ENCODE results near the gene PSMB9.
"Not testable (repeated sequence)": the region's sequence is repeated elsewhere in the genome, so short reads cannot be mapped to it uniquely, and the experiment has no call there.

Gene PSMB9

DNA sequence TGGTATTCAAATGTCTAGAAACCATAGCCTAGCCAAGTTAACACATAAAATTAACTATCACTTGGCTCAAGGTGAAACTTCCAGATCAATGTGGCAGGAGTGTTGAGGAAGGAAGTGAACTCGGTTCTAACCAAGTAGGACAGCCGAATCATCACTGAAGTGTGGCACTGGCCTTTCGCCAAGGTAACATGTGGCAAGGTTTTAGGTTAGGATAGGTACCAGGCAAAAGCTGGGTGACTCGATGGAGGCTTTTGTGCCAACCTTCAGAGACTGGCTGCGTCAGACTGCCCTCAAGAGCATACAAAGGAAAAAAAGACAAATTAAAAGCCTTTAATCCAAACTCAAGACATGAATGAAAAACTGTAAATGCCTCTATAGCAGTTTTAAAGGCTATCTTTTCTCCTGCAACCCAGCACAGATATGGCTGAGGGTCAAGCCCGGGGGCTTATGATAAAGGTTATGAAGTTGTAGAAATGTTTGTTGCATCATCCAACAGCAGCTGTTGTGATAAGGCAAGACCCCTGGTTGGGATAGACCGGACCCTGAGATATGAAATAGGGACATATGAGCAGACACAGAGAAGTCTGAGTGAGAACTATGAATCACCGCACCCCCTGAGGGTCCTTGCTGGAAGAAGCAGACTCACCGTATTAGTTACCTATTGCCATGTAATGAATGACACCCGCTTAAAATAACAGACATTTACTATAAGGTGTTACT is 11.9 kb downstream of the PSMB9 start:
- no peak for DNase-seq

DNA sequence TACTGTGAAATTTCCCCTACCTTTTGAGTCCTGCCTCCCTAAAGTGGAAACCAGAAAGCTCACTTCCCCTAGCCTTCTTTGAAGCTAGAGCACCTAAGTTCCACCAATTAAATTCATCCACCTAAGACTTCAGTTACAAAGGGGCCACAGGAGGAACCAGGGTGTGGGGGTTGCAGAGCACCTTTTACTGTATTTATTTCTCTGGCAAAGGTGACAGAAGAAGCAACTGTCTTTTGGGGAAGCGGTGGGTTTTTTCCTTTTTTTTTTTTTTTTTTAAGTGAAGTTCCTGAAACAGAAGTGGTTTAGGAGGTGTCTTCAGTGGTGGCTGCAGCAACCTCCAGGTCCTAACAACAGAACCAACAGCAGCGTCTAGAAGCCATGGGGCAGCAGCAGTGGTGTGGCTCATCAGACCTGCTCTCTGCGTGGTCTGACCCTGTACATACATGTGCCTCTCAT is 13.1 kb downstream of the PSMB9 start:
- no peak for DNase-seq

DNA sequence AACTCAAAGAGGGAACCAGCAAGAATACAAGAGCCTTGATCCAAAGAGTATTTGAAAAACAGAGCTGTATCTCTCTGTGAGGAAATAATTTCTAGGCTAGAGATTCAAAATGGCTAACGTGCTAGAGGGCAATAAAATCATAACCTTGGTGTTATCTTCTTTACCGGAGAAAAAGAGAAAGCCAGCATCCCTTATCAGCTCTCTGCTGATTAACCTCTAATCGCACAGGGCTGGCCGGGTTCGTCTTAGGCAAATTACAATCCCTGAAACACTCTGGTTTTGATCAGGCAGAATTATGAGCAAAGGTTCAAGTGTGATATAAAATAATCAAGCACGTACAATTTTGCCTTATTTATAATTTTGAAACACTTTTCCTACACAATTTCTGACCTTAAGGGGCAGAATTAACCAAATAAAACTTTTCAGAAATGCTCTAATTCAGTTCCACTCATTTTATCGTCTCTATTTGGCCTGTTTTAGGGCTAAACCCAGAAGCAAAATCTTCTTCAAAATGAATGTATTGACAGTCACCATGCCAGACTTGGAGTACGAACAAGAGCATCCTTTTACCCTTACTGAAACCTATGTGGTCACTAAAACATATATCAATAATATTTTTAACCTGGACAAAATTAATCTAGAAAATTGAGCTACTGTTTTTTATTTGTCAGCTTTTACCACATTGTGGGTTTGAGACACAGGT is 13.7 kb downstream of the PSMB9 start:
- no peak for DNase-seq

DNA sequence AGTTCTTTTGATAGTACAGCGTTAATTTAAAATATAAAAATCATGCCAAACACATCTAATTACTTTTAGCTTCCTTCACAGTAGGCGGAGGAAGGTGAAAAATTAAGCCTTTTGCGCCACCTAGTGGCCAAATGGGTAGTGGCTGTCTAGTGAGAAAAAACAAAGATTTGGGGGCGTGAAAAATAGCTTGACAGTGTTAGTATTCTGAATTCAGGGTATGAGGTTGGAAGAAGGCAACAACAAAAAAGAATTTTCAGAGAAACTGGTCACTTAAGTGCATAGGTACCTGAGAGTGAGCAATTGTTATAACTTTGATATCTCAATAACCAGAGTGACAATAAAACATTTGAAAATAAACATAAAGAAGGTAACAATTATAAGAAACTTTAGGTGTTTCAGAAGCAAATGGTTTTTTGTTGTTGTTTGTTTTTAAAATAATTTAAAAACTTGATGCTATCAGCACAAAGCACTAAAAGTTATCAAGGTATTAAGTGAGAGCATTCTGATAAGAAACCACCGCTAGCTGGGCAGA is 14.3 kb downstream of the PSMB9 start:
- DNase-seq = peak; percentile 89

DNA sequence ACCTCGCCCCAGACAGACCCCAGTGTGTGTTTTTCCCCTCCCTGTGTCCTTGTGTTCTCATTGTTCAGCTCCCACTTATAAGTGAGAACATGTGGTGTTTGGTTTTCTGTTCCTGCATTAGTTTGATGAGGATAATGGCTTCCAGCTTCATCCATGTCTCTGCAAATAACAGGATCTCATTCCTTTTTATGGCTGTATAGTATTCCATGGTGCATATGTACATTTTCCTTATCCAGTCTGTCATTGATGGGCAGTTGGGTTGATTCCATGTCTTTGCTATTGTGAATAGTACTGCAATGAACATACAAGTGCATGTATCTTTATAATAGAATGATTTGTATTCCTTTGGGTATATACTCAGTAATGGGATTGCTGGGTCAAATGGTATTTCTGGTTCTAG is 20.0 kb downstream of the PSMB9 start:
- DNase-seq = not testable (repeated sequence)

DNA sequence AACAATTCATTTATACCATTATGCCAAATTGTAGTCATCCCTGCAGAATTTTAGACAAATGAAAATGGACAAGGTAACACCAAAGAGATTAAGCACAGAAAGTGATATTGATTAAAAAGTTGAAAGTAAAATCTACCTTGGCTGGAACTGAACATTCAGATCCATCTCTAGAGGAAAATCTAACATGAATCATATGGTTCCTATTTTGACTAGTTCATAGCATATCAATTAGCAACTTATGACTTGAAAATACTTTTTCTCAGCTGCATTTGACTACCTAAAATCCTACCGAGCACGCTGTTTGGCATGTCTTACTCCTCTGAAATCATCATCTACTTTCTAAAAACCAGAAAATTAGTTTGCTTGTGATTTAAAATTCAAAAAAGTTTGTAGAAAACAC is 22.6 kb downstream of the PSMB9 start:
- no peak for DNase-seq

DNA sequence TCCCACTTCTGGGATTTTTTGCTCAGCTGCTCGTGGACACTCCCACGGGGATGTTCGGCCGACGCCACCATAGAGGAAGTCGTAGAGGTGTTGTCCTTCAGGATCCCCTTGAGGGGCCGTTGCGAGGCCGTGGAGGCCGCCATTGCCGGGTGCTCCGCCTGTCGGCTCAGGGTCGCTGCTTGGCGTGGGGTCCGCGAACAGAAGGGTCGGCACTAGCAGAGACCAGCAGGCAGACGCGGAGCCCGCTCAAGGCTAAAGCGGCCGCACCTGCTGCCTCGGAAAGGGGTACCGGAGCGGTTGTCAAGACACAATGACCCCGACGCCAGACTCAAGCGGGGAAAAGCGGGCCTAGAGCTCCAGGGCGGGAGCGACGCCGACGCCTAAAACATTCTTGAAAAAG is 25.7 kb downstream of the PSMB9 start:
- DNase-seq = no peak

DNA sequence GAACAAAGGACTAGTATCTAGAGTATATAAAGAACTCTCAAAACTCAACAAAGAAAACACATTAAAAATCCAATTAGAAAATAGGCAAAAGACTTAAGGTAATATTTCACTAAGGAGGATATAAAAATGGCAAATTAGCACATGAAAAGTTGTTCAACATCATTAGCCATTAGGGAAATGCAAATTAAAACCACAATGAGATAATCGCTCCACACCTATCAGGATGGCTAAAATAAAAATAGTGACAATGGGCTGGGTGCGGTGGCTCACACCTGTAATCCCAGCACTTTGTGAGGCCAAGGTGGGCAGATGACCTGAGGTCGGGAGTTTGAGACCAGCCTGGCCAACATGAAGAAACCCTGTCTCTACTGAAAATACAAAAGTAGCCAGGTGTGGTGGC is 27.0 kb downstream of the PSMB9 start:
- not testable (repeated sequence) for DNase-seq

DNA sequence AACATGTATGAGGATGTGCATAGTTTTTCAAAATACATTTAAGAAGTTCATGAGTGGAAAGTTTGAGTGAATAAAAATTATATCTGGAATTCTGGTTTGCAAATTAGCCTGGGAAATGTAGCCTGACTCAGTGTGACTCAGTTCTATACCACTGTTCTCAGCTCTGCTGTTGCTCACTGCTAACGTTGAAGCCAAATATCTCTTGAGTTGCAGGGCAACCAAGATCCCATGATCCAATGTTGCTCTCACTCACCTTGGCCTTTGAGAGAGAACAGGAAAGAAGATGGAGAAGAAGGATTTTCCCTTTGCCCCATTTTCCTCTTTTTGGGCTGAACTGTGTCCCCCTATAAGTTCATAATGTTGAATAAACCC is 28.9 kb downstream of the PSMB9 start:
- DNase-seq = peak; percentile 35

DNA sequence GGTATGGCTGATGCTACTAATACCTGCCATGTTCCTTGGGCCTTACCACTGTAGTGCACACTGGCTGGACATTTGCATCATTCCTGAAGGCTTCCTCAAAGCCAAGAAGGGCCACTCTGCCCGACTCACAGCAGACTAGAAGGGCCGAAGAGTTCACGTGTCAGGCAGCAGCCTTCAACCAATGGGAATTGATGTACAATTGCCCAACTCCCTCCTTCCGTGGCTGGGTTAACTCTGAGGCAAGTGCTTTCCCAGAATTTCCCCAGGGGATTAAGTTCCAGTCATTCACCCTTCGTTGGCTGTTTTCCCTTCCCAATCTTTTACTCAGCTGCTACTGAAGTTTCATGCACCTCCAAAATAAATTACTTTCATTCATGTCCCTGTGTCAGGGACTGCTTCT is 29.8 kb downstream of the PSMB9 start:
- DNase-seq = peak; percentile 74

DNA sequence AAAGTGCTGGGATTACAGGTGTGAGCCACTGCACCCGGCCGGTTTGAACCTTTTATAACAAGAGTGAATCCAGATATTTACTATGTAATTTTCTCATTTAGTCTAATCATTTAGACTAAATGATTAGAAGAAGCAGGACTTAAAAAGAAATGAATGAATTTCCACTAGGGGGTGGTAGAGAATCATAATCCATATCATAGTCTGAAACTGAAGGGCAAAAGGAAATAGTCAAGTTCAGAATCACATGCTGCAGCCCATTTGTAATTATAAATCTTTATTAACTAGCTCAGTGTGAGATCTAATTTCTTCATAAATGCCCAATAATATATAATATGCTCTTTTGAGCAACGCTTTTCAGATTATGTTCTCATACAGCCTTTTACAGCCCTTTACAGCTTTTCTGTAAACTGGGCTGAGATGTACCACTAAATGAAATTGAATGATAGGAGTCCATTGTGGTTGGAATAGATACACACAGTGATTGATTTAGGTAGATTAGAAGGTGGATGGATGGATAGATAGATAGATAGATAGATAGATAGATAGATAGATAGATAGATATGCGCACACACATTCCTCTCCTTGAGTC is 31.8 kb downstream of the PSMB9 start:
- DNase-seq = peak; percentile 89

DNA sequence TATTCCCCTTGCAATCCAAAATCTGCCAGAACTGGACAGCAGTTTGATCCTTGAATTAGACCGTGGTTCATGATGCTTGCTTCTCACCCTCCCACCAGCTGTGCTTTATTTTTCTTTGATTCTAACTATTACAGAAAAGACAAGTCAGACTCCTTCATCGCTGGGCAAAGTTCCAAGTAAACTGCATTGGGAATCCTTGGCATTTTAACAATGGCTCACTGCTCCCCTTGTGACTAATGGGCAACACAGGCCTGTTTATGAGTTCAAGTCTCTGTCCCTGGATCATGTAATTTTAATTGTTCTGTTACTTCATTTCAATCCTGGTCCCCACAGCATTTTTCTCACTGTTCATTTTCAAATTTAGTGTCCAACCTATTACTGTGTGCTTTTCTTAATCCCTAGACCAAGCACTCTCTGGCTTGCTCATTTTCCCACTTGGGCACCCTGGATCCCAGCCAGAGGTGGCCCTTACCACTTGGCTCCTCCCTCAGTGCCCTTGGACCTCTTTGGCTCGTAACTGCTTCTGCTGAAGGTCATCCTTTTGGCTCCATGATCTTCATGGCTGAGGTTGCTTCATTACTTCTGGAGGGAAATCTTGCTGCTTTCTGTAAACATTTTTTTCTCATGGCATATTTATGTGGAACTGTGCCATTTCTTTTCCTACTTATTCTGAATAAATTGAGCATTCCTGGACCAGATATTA is 32.8 kb downstream of the PSMB9 start:
- DNase-seq = peak; percentile 17

DNA sequence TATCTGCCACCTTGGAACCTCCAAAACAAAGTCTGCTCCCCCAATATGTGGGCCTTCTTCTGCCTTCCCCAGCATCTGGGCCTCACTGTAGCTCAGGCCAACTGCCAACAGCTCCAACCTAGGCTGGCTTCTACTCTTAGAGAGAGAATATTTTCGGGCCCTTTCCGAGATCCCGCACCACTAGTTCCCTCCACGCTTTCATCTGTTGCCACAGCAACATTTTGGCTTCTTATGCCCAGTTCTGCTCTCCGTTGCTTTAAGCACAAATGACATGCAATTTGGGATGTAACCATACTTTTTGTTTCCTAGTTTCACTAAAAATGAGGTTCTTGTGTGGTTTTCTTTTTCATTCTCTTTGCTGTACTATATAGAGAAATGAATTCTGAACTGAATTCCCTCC is 33.6 kb downstream of the PSMB9 start:
- no peak for DNase-seq

DNA sequence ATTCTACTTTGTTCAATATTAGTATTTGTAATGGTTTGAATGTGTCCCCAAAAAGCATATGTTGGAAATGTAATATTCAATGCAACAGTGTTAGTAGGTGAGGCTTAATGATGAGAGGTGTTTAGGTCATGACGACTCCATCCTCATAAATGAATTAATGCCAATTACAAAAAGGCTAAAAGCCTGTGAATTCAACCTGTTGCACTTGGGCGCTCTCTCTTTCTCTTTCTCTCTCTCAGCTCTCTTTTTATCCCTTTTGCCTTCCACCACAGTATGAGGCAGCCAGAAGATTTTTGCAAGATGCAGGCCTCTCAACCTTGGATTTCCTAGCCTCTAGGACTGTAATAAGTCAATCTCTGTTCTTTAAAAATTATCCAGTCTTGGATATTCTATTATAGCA is 34.6 kb downstream of the PSMB9 start:
- DNase-seq = no peak

DNA sequence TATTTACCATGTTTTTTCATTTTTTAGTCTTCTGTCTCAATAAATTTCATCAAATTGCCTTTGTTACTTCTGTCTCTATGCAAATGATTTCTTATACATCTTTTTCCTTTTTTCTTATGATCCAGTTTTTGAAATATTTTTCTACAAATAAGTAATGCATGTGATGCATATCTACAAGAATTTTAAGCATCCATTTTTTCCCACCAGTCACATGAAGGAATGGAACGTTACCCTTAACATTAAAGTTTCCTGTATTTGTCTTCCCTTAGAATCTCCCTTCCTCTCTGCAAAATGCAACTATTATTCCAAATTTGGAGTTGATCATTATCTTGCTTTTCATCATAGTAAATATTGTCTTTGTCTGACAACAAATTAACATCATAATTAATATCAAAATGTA is 35.5 kb downstream of the PSMB9 start:
- no peak for DNase-seq

DNA sequence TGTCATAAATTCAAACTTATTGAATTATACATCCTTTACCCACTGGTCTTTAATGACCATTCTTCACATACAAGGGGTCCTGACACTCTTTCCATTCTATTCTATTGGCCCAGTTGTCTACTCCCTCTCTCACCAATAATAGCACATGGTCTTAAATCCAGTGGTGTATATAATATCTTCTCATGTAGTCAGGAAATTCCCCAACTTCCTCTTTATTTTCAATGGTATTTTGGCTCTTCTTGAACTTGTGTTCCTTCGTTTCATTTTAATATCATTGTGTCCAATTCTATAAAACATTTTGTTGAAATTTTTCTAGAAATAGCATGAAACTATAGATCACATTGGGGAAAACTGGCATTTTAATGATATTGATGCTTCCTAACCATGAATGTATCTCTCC is 36.8 kb downstream of the PSMB9 start:
- DNase-seq = peak; percentile 31

DNA sequence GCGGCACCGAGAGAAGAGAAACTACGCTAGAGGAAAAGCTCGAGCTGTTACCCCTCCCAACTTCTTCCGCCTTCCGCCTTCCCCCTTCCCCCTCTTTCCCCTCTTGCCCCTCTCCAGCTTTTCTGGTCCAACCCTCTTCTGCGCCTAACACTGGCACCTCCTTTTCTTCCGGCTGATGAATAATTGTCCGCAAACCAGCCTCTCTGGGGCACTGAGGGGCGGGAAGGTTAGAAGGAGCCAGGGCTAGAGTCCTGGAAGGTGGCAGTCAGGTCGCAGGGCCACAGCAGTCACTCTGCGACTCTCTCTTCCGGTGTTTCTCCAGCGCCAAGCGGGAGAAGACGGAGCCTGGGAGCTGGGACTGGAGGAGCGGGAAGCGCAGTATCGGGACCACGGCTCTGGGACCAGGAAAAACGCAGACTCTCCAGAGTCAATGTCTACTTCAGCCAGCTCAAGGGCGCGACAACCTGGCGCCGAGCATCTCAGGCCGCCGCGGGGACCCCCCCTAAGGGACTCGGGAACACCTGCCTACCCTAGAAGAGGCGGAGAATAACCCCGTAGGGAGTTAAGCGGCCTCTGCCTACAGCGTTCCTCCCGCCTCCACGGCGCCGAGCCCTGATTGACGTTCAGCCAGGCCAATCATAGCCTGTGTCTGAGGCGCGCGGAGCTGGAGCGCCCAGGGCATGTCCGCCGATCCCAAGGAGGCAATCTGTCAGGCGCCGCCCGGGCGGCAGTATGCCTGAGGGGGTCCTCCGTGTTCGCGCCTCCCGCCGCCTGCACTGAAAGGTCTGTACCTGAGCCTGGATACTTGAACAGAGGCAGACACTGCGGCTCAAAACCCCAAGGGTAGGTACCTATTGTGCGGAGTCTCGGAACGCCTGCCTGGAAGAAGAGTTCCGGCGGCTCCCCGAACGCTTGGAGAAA is 40.4 kb downstream of the PSMB9 start:
- DNase-seq = peak; percentile 94

DNA sequence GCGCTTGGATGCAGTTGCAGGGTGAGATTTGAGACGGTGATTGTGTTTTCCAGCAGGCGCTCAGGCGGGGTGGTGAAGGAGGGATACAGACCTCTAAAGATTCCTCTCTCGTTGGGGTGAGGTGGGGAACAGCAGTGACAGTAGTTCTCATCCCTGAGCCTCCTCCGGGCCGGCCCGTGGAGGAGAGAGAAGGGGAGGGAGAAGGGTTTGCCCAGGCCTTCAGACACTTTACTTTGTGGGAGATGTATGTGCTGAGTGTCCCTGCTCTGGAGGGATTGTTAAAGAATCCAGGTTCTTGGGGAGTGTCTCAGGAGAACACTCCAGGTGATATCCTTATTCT is 41.0 kb downstream of the PSMB9 start:
- no peak for DNase-seq

DNA sequence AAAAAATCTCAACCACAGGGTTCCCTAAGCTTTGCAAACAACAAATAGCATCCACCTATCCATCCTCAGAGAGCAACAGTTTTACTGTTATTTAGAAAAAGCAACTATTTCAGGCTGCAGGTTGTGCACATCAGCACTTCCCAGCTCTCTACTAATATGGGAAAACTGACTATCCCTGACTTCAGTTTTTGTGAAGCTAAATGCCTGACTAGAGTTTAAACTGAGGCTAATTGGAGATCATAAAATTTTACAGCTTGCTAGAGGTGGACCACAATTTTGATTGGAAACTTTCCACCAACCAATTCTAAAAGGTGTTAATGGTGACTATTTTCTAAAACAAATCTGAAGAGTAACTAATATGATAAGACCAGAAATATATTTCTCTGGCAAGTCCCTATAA is 50.0 kb downstream of the PSMB9 start:
- DNase-seq = no peak

DNA sequence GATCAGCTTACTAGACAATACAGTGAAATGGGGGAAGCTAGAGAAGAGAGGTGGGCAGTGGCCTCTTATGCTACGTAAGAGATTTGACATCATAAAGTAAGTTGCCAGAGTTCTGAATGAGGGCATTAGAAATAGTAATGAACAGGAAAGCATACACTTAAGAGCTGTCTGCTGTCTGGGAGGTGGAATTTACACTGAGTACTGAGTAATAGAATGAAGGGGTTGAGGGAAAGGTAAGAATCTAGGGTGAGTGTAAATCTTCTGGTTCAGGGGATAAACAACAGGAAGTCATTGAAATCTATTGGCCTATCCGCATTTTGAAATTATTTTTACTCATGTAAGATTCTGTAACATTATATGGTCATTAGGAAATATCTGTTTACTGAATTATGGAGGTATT is 51.1 kb downstream of the PSMB9 start:
- no peak for DNase-seq

DNA sequence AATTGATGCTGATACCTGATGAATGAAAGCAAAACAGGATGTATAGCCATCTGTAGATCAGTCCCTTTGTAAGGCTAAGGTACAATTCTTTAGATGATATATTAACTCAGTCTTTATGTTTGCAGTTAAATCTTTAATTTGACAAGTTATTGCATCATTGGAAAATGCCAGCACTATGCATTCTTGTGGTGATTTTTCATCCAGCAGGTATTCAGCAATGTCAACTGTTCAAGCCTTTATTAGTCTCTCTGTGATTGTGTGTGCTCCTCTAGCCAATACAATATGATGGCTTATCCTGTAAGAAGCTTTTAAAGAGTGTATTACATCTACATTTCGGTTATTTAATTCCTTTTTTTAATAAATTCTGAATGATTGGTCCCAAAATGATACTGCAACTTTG is 52.5 kb downstream of the PSMB9 start:
- DNase-seq = no peak

DNA sequence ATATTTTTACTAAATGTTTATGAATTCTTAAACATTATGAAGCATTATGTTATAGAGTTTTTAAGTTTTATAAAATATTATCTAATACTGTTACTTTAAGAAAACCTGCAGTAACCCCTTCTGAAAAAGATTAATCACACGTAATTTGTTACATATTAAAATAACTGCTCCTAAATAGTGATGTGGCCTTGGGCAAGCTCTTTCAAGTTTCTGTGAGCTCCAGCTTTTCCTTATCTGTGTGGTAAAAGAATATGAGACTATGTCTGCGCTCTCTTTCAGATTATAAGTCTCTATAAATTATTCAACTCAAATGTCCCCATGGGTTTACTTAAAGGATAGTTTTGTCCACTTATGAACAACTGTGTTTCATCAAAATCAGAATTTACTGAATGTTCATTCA is 54.9 kb downstream of the PSMB9 start:
- no peak for DNase-seq

All from suppressor macrophage treated with lipopolysaccharide for 4 hours (primary cell).